Ascending aorta (tissue), 2 donors: ENCODE results near the gene PKD1. TPM values are rescaled to one million over a fixed set of nuclear protein-coding genes. Genes with fewer than 3 reads are reported as not detected.

Experiments used
- DNase-seq, 2 donors: peaks; one replicate each; pipeline ENCODE4 v3.0.0-alpha.2; 2019; ENCODE audit warnings: low spot score in 2 of 2
- H3K27ac ChIP-seq, 2 donors: fragments of 200-600 bp; sonication (generic); one replicate each; pipeline ENCODE4 v1.5.1; 2016 to 2017; ENCODE audit warnings: mild to moderate bottlenecking in 1 of 2
- H3K27me3 ChIP-seq: fragments of 200-600 bp; sonication (generic); one replicate; pipeline ENCODE4 v1.5.1; 2017
- H3K36me3 ChIP-seq, 2 donors: fragments of 200-600 bp; sonication (generic); one replicate each; pipeline ENCODE4 v1.5.1; 2016
- H3K4me1 ChIP-seq, 2 donors: fragments of 200-600 bp; sonication (generic); one replicate each; pipeline ENCODE4 v1.5.1; 2016 to 2017; ENCODE audit warnings: mild to moderate bottlenecking in 1 of 2
- H3K4me3 ChIP-seq, 2 donors: fragments of 200-600 bp; sonication (generic); one replicate each; pipeline ENCODE4 v1.5.1; 2016 to 2017; ENCODE audit warnings: mild to moderate bottlenecking in 1 of 2
- H3K9me3 ChIP-seq, 2 donors: fragments of 200-600 bp; sonication (generic); one replicate each; pipeline ENCODE4 v1.5.1; 2016
- CTCF ChIP-seq, 3 experiments: fragments of 200-600 bp in 2 of 3; fragments of 450-650 bp in 1 of 3; sonication (generic) in 2 of 3; IDR thresholded peaks; one replicate each; pipeline ENCODE4 v1.5.1; 2016 to 2019; ENCODE audit warnings: antibody characterized with exemption in 3 of 3, mild to moderate bottlenecking in 1 of 3, moderate library complexity in 1 of 3
- intact Hi-C: fragments of 100-400 bp; cut with DNase I; formaldehyde crosslinking; loops from one replicate; pipeline ENCODE4 v1.15.1; 2023
- total RNA-seq: library from RNA; depleted of rRNA; stranded (reverse); fragments of >200 nt; gene quantifications from one replicate; pipeline ENCODE4 v1.1.0, GENCODE V29; 2016

Gene PKD1
- total RNA-seq, 1 donor from 2014 or later, result 551 TPM

- Histone ChIP-seq H3K4me3 (no peak overlapping the region), H3K27me3 (no peaks in the 10 kb centered on the region), H3K4me1 (no peaks in the 10 kb centered on the region), H3K27ac (no peak overlapping the region), H3K9me3 (no peaks in the 10 kb centered on the region), H3K36me3 (peaks cover 68 to 90% of the 10 kb centered on the region in 2 donors)
- intact Hi-C loops, result no loop called here
- no peak for TF ChIP-seq CTCF (IDR thresholded peaks at IDR 0.05)
- DNase-seq, result no peak
Observed at GRCh38 chr16:2077696-2078095, 58.0 kb downstream of the PKD1 start.

GRCh38 chr16:2077016-2077415 is 58.7 kb downstream of the PKD1 start:
- H3K4me3 ChIP-seq, result no peak overlapping the region
- no peak for TF ChIP-seq CTCF (IDR thresholded peaks at IDR 0.05)
- H3K27me3 ChIP-seq, result no peaks in the 10 kb centered on the region
- DNase-seq, result no peak
- no peak overlapping the region for H3K27ac ChIP-seq
- H3K36me3 ChIP-seq, result peaks cover 67 to 94% of the 10 kb centered on the region in 2 donors
- intact Hi-C loops, result no loop called here
- H3K9me3 ChIP-seq, result no peaks in the 10 kb centered on the region
- no peaks in the 10 kb centered on the region for H3K4me1 ChIP-seq

- H3K36me3 ChIP-seq, result peaks cover 71 to 94% of the 10 kb centered on the region in 2 donors
- intact Hi-C loops, result no loop called here
Observed at GRCh38 chr16:2076072-2076865, 59.4 kb downstream of the PKD1 start.

GRCh38 chr16:2075631-2076030 is 60.1 kb downstream of the PKD1 start:
- no peak overlapping the region for H3K4me3 ChIP-seq
- H3K27ac ChIP-seq, result no peak overlapping the region
- H3K9me3 ChIP-seq, result no peaks in the 10 kb centered on the region
- intact Hi-C loops, result no loop called here
- no peaks in the 10 kb centered on the region for H3K4me1 ChIP-seq
- peaks cover 74 to 94% of the 10 kb centered on the region in 2 donors for H3K36me3 ChIP-seq
- DNase-seq, result no peak
- TF ChIP-seq CTCF (IDR thresholded peaks at IDR 0.05), result no peak
- no peaks in the 10 kb centered on the region for H3K27me3 ChIP-seq

More at GRCh38 chr16:2076072-2076865, 59.4 kb downstream of the PKD1 start:
- Histone ChIP-seq H3K9me3 (no peaks in the 10 kb centered on the region), H3K4me1 (no peaks in the 10 kb centered on the region), H3K4me3 (no peak overlapping the region), H3K27ac (no peak overlapping the region), H3K27me3 (no peaks in the 10 kb centered on the region)
- DNase-seq, result no peak
- no peak for TF ChIP-seq CTCF (IDR thresholded peaks at IDR 0.05)

GRCh38 chr16:2074071-2074470 is 61.6 kb downstream of the PKD1 start:
- intact Hi-C loops, result no loop called here
- no peak overlapping the region for H3K27ac ChIP-seq
- H3K36me3 ChIP-seq, result peaks cover 69 to 93% of the 10 kb centered on the region in 2 donors

More at GRCh38 chr16:2074071-2074470, 61.6 kb downstream of the PKD1 start:
- Histone ChIP-seq H3K9me3 (no peaks in the 10 kb centered on the region), H3K27me3 (no peaks in the 10 kb centered on the region), H3K4me1 (no peaks in the 10 kb centered on the region), H3K4me3 (no peak overlapping the region)
- TF ChIP-seq CTCF (IDR thresholded peaks at IDR 0.05), result no peak
- no peak for DNase-seq
